Astrocyte (in vitro differentiated cells and primary cell): Measurements from ENCODE around the gene PATL1.

Experiments used
- EZH2 ChIP-seq: IDR thresholded peaks from 2 replicates; pipeline ENCODE4 v1.6.1; 2012; ENCODE audit warnings: mild to moderate bottlenecking, low read length, inconsistent platforms; ENCODE audit not compliant: insufficient read depth
- TF ChIP-seq, protein P1 (sequence below): IDR thresholded peaks from 2 replicates; pipeline ENCODE4 v1.5.1; 2011; ENCODE audit warnings: low read depth, mild to moderate bottlenecking, inconsistent platforms, low read length, moderate library complexity; ENCODE audit not compliant: insufficient read depth

DNA sequence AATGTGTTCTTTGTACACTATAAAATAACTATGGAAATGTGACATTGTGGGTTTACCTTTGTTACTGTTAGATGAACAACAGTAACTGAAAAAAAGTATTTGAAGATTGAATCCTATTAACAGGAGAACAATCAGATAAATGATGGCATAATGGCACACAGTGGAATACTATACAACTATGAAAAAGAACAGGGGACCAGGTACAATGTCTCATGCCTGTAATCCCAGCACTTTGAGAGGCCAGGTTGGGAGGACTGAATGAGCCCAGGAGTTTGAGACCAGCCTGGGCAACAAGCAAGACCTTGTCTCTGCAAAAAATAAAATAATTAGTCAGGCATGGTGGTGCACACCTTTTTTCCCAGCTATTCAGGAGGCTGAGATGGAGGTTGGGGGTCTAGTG, 38.8 kb downstream of the PATL1 start:
- TF ChIP-seq, protein P1, sequence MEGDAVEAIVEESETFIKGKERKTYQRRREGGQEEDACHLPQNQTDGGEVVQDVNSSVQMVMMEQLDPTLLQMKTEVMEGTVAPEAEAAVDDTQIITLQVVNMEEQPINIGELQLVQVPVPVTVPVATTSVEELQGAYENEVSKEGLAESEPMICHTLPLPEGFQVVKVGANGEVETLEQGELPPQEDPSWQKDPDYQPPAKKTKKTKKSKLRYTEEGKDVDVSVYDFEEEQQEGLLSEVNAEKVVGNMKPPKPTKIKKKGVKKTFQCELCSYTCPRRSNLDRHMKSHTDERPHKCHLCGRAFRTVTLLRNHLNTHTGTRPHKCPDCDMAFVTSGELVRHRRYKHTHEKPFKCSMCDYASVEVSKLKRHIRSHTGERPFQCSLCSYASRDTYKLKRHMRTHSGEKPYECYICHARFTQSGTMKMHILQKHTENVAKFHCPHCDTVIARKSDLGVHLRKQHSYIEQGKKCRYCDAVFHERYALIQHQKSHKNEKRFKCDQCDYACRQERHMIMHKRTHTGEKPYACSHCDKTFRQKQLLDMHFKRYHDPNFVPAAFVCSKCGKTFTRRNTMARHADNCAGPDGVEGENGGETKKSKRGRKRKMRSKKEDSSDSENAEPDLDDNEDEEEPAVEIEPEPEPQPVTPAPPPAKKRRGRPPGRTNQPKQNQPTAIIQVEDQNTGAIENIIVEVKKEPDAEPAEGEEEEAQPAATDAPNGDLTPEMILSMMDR = no peak
- TF ChIP-seq EZH2 = no peak
